Anterior cingulate cortex (tissue), 58 donors: ENCODE measurements around the gene NREP.
A peak's percentile ranks its signal among the peaks of the same experiment; 100 is the strongest.

Experiments used
- DNase-seq, 58 donors: peaks; one replicate each; lab custom pipeline; 2025; lab: John Stamatoyannopoulos, UW

The NREP gene

GRCh38 chr5:111703662-111704061, 53.3 kb downstream of the NREP start:
- no peak for DNase-seq

GRCh38 chr5:111699976-111700375, 57.0 kb downstream of the NREP start:
- DNase-seq, result no peak

GRCh38 chr5:111699324-111699723, 57.7 kb downstream of the NREP start:
- no peak for DNase-seq

GRCh38 chr5:111697881-111698757, 58.9 kb downstream of the NREP start:
- peak in 7 of 58 donors; percentile 6 to 36 (median 18) for DNase-seq

GRCh38 chr5:111697215-111697614, 59.8 kb downstream of the NREP start:
- peak in 2 of 58 donors; percentile 4 to 8 for DNase-seq

GRCh38 chr5:111695991-111696390, 61.0 kb downstream of the NREP start:
- no peak for DNase-seq

- no peak for DNase-seq
Observed at GRCh38 chr5:111694133-111694532, 62.9 kb downstream of the NREP start.

- DNase-seq, result no peak
Observed at GRCh38 chr5:111691914-111692313, 65.1 kb downstream of the NREP start.

- no peak for DNase-seq
Observed at GRCh38 chr5:111691508-111691907, 65.5 kb downstream of the NREP start.

GRCh38 chr5:111689357-111689935, 67.5 kb downstream of the NREP start:
- no peak for DNase-seq

- no peak for DNase-seq
Observed at GRCh38 chr5:111685969-111686368, 71.0 kb downstream of the NREP start.

GRCh38 chr5:111682641-111683040, 74.4 kb downstream of the NREP start:
- DNase-seq, result no peak

- DNase-seq, result no peak
Observed at GRCh38 chr5:111682121-111682520, 74.9 kb downstream of the NREP start.

- no peak for DNase-seq
Observed at GRCh38 chr5:111681414-111682120, 75.4 kb downstream of the NREP start.

- DNase-seq, result no peak
Observed at GRCh38 chr5:111680737-111681413, 76.1 kb downstream of the NREP start.

- DNase-seq, result no peak
Observed at GRCh38 chr5:111679611-111680010, 77.4 kb downstream of the NREP start.
